Measurements from ENCODE around the gene PLPP7. TPM values are rescaled to one million over a fixed set of nuclear protein-coding genes. Genes with fewer than 3 reads are reported as not detected.
"Not testable (repeated sequence)": the region's sequence is repeated elsewhere in the genome, so short reads cannot be mapped to it uniquely, and the experiment has no call there.

The PLPP7 gene
- total RNA-seq, 2 experiments from 2014 or later, result 0.11 TPM; not detected in 1

GRCh38 chr9:131259916-131260597 lies 29.5 kb upstream of the PLPP7 start:
- H3K27ac Mint-ChIP-seq, result peak overlapping the region; percentile 71
- ATAC-seq, result no peak
- CTCF ChIA-PET, result no interaction called here
- no peaks in the 10 kb centered on the region for H3K9me3 Mint-ChIP-seq
- no peak for TF ChIP-seq CTCF (IDR thresholded peaks at IDR 0.05)
- H3K27me3 Mint-ChIP-seq, result no peaks in the 10 kb centered on the region
- no peak for DNase-seq
- H3K36me3 Mint-ChIP-seq (ENCODE audit: low read depth), result peaks cover 43% of the 10 kb centered on the region
- H3K4me3 Mint-ChIP-seq, result no peak overlapping the region
- peaks cover 52% of the 10 kb centered on the region for H3K4me1 Mint-ChIP-seq (ENCODE audit: low read depth)
- intact Hi-C loops (cut with micrococcal nuclease), result loop anchor here (10.0 kb wide), 1 partner anchor 475 kb away; no protein-coding TSS in a partner anchor
- POLR2A ChIA-PET, result interaction anchor here (11.5 kb wide), 1 partner anchor 10 kb away, joined by 310 read pairs; the partner anchor contains the start of gene FAM78A

GRCh38 chr9:131260751-131261452 lies 28.6 kb upstream of the PLPP7 start:
- peak overlapping the region; percentile 71 for H3K27ac Mint-ChIP-seq
- H3K27me3 Mint-ChIP-seq, result no peaks in the 10 kb centered on the region
- intact Hi-C loops (cut with micrococcal nuclease), result no loop called here
- DNase-seq, result no peak
- no peak overlapping the region for H3K4me3 Mint-ChIP-seq
- H3K9me3 Mint-ChIP-seq, result no peaks in the 10 kb centered on the region
- peaks cover 55% of the 10 kb centered on the region for H3K4me1 Mint-ChIP-seq (ENCODE audit: low read depth)
- no peak for TF ChIP-seq CTCF (IDR thresholded peaks at IDR 0.05)
- ChIA-PET CTCF (no interaction called here), POLR2A (interaction anchor here (0.7 to 11.5 kb wide), 4 partner anchors 9 to 116 kb away, joined by 3 to 310 read pairs (median 4); partner anchors contain the start of gene FAM78A)
- no peak for ATAC-seq
- peaks cover 42% of the 10 kb centered on the region for H3K36me3 Mint-ChIP-seq (ENCODE audit: low read depth)

GRCh38 chr9:131262327-131263032 lies 27.0 kb upstream of the PLPP7 start:
- intact Hi-C loops (cut with micrococcal nuclease), result no loop called here

GRCh38 chr9:131263033-131263343 lies 26.5 kb upstream of the PLPP7 start:
- peaks cover 49% of the 10 kb centered on the region for H3K36me3 Mint-ChIP-seq (ENCODE audit: low read depth)
- CTCF ChIA-PET, result interaction anchor here (1.4 kb wide), 1 partner anchor 10 kb away, joined by 4 read pairs; no protein-coding TSS in a partner anchor
- DNase-seq; H3K4me3 Mint-ChIP-seq; H3K9me3 Mint-ChIP-seq; ATAC-seq; intact Hi-C loops (cut with micrococcal nuclease); H3K27me3 Mint-ChIP-seq: not testable (repeated sequence)
- POLR2A ChIA-PET, result interaction anchor here (1.4 to 1.7 kb wide), 2 partner anchors 10 to 12 kb away, joined by 3 to 11 read pairs; no protein-coding TSS in a partner anchor
- H3K4me1 Mint-ChIP-seq (ENCODE audit: low read depth), result peaks cover 55% of the 10 kb centered on the region
- H3K27ac Mint-ChIP-seq, result peak overlapping the region; percentile 82

More at GRCh38 chr9:131262327-131263032, 27.0 kb upstream of the PLPP7 start:
- H3K9me3 Mint-ChIP-seq, result no peaks in the 10 kb centered on the region
- DNase-seq (no peak), ATAC-seq (no peak)
- H3K27ac Mint-ChIP-seq, result peak overlapping the region; percentile 82
- ChIA-PET POLR2A (interaction anchor here (0.7 to 11.5 kb wide), 2 partner anchors 8 to 24 kb away, joined by 3 to 310 read pairs; partner anchors contain the start of gene FAM78A), CTCF (interaction anchor here (1.4 kb wide), 1 partner anchor 10 kb away, joined by 4 read pairs; no protein-coding TSS in a partner anchor)
- peaks cover 49% of the 10 kb centered on the region for H3K36me3 Mint-ChIP-seq (ENCODE audit: low read depth)
- H3K4me1 Mint-ChIP-seq (ENCODE audit: low read depth), result peaks cover 59% of the 10 kb centered on the region
- TF ChIP-seq CTCF (IDR thresholded peaks at IDR 0.05), result no peak
- no peaks in the 10 kb centered on the region for H3K27me3 Mint-ChIP-seq
- peak overlapping the region; percentile 20 for H3K4me3 Mint-ChIP-seq

GRCh38 chr9:131263701-131264100 lies 25.8 kb upstream of the PLPP7 start:
- H3K36me3 Mint-ChIP-seq (ENCODE audit: low read depth), result peaks cover 53% of the 10 kb centered on the region
- CTCF ChIA-PET, result interaction anchor here (1.4 kb wide), 1 partner anchor 11 kb away, joined by 4 read pairs; no protein-coding TSS in a partner anchor

More at GRCh38 chr9:131263701-131264100, 25.8 kb upstream of the PLPP7 start:
- ATAC-seq (no peak), DNase-seq (no peak)
- no peaks in the 10 kb centered on the region for H3K9me3 Mint-ChIP-seq
- peak overlapping the region; percentile 76 for H3K4me3 Mint-ChIP-seq
- H3K27me3 Mint-ChIP-seq, result no peaks in the 10 kb centered on the region
- H3K27ac Mint-ChIP-seq, result peak overlapping the region; percentile 94
- no peak for TF ChIP-seq CTCF (IDR thresholded peaks at IDR 0.05)
- H3K4me1 Mint-ChIP-seq (ENCODE audit: low read depth), result peaks cover 52% of the 10 kb centered on the region
- intact Hi-C loops (cut with micrococcal nuclease), result no loop called here
- POLR2A ChIA-PET, result interaction anchor here (0.8 to 14.2 kb wide), 4 partner anchors 7 to 26 kb away, joined by 3 to 310 read pairs (median 7); no protein-coding TSS in a partner anchor

Data from activated CD8-positive, alpha-beta T cell treated with anti-CD3 and anti-CD28 coated beads for 36 hours (primary cell).